HG02973 (cell line): Measurements from ENCODE around the gene LUC7L2.
"Not testable (repeated sequence)": the region's sequence is repeated elsewhere in the genome, so short reads cannot be mapped to it uniquely, and the experiment has no call there.

Source experiments
- ATAC-seq: cut with Tn5 transposase; IDR thresholded peaks from one replicate; pipeline ENCODE4 v1.9.1; 2021; ENCODE audit warnings: moderate library complexity; ENCODE audit not compliant: unreplicated experiment

Gene LUC7L2

DNA sequence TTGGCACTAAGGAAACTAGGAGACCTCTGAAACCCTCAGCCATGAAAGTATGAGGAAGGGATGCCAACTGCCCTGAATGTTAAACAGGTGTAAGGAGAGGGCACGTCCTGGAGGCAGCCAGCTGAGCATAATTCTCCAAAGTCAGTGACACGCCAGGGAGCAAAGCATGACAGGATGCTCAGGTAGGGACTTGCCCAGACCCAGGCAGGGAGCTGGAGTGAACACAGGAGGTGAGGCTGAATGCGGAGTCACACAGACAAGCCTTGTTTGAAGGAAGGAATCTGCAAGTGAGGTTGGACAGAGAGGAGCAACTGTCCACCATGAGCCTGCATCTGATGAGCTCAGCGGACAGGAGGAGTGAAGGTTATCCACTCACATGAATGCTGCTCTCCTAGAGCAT, 82.3 kb downstream of the LUC7L2 start:
- ATAC-seq: no peak

DNA sequence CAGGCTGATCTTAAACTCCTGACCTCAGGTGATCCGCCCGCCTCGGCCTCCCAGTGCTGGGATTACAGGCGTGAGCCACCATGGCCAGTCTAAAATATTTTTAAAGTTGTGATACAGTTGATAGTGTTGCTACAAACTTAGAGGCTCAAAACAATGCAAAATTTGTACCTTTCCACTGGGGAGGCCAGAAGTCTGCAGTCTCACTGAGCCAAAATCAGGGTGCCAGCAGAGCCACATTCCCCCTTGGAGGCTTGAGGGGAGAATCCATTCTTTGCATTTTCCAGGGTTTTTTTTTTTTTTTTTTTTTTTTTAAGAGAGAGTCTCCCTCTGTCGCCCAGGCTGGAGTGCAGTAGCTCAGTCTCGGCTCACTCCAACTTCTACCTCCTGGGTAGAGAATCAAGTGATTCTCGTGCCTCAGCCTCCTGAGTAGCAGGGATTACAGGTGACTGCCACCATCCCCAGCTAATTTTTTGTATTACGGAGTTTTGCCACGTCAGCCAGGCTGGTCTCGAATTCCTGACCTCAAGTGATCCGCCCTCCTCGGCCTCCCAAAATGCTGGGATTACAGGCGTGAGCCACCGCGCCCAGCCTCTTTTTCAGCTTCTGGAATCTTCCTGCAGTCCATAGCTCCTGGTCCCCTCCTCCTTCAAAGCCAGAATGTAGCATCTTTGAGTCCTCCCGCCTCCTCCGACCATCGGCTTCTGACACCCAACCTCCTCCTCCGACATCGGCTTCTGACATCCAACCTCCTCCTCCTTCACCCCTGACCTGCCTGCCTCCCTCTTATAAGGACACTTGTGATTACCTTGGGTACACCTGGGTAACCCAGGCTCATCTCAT, 86.6 kb downstream of the LUC7L2 start:
- ATAC-seq: no peak

DNA sequence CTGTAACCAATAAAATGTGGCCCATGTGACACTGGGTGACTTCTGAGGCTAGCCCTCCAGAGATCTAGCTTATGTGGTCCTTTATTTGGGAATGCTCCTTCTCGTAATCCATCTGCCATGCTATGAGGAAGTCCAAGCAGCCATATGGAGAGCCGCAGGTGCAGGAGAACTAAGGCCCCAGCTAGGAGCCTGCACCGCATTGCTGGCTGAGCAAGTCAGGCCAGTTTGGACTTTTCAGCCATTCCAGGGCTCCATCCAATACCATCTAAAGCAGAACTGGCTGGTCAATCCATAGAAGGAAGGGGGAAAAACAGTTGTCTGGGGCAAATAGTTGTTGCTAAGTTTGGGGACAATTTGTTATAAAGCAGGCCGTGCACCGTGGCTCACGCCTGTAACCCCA, 91.2 kb downstream of the LUC7L2 start:
- ATAC-seq: no peak

DNA sequence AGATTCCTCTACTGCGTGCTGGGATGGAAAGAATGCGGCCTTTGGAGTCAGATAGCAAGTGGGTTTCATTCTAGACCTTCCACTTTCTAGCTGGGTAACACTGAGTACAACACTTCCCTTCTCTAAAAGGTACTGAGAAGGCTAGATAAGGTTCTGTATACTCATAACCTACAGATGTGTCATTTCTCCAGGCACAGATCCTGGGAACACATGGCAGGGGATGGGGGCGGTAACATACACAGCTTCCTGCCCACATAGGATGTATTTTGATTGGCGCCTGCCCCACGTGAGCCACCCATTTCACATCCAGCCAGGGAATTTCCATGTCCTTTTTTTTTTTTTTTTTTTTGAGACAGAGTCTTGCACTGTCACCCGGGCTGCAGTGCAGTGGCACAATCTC, 91.9 kb downstream of the LUC7L2 start:
- no peak for ATAC-seq

GRCh38 chr7:139452958-139453672, 93.4 kb downstream of the LUC7L2 start:
- ATAC-seq: no peak

DNA sequence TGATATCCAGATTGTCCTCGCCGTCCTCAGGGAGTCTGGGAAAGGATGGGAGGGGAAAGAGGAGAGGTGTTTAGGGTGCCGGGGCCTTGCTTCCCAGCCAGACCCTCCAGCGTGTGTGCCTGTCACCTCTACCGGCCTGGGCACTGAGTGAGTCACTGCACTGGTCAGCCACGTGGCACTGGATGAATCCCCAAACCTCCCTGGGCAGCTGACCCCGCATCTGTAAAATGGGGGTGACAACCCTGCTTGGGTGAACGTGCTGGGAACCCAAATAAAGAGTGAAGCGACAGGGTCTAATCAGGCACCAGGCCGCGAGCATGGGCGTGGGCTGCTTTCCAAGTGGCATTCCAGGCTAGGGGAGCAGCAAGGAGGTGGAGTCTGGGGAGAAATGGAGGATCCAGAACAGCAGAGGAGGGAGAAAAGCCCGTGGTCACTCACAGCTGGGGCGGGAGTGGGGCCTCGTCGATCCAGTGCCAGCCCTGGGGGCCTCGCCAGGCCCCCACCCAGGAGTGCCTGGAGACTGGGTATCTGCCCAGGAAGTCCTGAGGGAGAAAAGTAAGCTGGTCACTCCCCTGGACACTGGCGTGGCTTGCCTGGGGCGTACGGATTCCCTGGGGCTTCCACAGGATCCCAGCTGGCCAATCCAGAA, 94.1 kb downstream of the LUC7L2 start:
- no peak for ATAC-seq

DNA sequence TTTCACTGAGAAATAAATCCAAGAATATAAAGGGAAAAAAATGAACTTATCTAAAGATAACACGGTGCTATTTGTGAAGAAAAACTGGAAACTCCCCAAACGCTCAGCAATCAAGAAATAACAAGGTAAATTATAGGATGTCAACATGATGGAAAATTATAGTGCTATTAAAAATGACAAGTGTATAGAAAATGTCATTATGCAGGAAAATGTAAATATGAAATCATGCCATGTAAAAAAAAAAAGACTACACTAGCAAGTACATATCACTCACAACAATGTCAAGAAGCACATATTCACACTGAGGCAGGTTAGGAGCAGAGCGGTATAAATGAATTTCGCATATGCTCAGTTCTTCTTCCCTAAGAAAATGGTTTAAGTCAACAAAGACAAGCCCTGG, 96.1 kb downstream of the LUC7L2 start:
- ATAC-seq: no peak

DNA sequence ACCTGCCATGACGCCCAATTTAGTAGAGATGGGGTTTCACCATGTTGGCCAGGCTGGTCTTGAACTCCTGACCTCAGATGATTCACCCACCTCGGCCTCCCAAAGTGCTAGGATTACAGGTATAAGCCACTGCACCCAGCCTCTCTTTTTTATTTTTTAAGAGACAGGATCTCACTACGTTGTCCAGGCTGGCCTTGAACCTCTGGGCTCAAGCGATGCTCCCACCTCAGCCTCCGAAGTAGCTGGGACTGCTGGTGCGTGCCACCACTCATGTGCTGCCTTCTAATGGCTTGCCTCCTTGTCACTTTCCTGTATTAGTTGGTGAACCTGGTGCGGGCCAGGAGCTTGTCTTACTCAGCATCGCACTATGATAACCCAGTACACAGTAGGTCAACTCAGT, 96.8 kb downstream of the LUC7L2 start:
- ATAC-seq: no peak

- ATAC-seq: no peak
These were observed 97.7 kb downstream of the LUC7L2 start for GRCh38 chr7:139457153-139457946.

DNA sequence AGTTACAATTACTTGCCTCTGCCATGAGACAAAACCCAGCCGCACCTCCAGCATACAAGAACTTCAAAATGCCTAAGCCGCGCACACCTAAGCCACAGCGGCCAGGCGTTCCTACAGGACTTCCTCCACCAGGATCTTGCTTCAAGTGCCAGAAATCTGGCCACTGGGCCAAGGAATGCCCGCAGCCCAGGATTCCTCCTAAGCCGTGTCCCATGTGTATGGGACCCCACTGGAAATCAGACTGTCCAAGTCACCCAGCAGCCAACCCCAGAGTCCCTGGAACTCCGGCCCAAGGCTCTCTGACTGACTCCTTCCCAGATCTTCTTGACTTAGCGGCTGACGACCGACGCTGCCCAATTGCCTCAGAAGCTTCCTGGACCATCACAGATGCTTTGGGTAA, 103.7 kb downstream of the LUC7L2 start:
- not testable (repeated sequence) for ATAC-seq

DNA sequence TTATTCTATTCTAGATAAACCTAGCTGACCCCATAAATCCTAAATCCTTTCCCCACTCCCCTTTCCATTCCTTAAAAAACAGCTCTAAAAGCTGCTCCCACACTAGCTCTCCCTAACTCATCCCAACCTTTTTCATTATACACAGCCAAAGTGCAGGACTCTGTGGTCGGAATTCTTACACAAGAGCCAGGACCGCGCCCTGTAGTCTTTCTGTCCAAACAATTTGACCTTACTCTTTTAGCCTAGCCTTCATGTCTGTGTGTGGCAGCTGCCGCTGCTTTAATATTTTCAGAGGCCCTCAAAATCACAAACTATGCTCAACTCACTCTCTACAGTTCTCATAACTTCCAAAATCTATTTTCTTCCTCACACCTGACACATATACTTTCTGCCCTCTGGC, 104.8 kb downstream of the LUC7L2 start:
- ATAC-seq: not testable (repeated sequence)

DNA sequence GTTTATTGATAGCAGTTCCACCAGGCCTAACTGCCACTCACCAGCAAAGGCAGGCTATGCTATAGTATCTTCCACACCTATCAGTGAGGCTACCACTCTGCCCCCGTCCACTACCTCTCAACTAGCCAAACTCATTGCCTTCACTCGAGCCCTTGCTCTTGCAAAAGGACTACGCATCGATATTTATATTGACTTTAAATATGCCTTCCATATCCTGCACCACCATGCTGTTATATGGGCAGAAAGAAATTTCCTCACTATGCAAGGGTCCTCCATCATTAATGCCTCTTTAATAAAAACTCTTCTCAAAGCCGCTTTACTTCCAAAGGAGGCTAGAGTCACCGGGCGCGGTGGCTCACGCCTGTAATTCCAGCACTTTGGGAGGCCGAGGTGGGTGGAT, 105.4 kb downstream of the LUC7L2 start:
- ATAC-seq: not testable (repeated sequence)

GRCh38 chr7:139467729-139468128, 108.0 kb downstream of the LUC7L2 start:
- ATAC-seq: not testable (repeated sequence)

DNA sequence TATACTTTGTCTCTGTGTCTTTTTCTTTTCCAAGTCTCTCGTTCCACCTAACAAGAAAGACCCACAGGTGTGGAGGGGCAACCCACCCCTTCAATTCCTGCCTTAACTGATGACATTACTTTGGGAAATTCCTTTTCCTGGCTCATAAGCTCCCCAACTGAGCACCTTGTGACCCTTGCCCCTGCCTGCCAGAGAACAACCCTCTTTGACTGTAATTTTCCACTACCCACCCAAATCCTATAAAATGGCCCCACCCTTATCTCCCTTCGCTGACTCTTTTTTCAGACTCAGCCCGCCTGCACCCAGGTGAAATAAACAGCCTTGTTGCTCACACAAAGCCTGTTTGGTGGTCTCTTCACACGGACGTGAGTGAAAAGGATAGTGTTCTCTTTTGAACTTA, 108.6 kb downstream of the LUC7L2 start:
- not testable (repeated sequence) for ATAC-seq

- no peak for ATAC-seq
These were observed 112.2 kb downstream of the LUC7L2 start for GRCh38 chr7:139471740-139472353.
